HG03159 (cell line): ENCODE results near the gene PHKG1.
"Not testable (repeated sequence)": the region's sequence is repeated elsewhere in the genome, so short reads cannot be mapped to it uniquely, and the experiment has no call there.

Experiments
- ATAC-seq: cut with Tn5 transposase; IDR thresholded peaks from one replicate; pipeline ENCODE4 v1.9.1; 2021; ENCODE audit warnings: mild to moderate bottlenecking, moderate library complexity; ENCODE audit not compliant: unreplicated experiment

PHKG1 gene

DNA sequence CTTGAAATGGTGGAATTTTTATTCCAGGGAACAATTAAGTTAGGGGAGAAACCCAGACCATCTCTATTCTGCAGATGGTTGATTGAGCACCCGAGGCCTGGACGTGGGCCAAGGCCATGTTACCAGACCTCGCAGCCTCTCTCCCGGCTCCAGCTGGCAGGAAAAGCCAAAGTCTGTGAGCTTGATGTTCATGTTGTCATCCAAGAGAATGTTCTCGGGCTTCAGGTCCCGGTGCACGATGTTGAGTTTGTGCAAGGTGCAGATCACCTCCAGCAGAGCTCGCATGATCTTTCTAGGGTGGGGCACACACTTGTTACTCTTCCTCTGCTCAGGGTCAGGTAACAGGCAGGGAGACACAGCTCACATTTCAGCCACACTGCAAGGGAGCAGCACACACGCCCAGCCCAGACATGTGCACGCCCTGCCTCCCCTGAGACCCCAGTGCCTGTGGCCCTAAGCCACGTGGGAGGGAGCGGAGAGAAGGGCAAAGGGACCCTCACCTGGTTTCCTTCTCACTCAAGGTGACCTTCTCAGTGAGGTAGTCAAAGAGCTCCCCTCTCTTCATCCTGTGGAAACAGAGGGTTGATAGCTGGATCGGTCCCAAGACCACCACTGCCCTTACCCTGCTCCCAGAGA, 9.5 kb downstream of the PHKG1 start:
- ATAC-seq = no peak

DNA sequence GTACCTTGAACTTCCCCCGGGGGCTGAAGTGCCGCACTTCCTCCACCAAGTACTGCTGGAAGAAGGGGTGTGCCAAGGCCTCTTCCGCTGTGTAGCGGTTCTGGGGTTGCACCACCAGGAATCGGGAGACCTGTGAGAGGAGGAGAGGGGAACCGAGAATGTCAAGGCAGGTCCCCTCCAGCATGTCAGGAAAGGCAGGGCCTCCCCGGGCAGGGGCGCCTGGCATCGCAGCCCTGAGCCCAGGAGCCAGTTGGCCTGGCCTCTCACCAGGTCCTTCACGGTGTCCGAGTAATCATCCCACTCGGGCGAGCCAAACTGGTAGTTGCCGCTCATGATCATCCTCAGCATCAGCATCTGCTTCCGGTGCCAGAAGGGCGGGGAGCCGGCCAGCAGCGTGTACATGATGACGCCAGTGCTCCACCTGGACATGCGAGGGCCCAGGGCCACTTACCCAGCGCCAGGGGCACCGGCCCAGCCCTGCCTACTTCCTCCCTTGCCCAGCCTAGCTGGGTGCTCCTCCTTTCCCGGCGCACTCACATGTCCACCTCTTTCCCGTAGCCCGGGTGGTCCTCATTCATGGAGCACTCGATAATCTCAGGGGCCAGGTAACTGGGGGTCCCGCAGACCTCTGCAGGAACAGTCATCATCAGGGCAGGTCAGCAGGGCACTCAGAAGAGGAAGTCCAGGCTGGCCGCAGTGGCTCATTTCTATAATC, 11.0 kb downstream of the PHKG1 start:
- ATAC-seq = no peak

DNA sequence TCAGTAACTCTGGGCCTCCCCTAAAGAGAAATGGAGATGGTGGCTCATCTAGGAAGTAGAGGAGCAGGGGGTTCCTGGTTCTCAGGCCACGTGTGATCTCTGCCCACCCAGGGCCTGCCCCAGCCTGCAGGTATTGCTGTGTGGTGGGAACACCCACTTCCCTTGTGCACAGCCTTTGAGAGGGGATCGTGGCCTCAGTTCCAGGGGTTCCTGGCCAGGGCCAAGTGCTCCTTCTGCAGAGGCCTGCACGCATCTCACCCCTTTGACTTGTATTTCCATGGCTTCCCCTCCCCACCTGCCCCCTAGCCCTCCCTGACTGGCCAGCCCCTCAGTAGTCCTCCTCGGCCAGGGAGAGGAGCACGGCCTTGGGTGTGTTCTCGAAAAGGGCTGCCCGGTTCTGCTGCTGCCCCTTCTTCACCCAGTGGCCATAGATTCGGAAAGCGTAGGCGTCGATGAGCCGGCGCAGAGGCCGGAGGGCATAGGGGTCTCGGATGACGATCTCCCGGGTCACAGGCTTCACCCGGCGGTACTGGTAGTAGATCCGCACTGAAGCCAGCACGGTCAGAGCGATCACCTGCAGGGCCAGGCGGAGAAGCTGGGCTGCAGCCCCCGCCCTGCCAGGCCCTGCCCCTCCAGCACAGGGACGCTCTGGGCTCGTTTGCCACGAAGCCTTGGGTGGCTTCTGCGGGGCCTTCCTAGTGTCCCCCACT, 11.9 kb downstream of the PHKG1 start:
- ATAC-seq = not testable (repeated sequence)

DNA sequence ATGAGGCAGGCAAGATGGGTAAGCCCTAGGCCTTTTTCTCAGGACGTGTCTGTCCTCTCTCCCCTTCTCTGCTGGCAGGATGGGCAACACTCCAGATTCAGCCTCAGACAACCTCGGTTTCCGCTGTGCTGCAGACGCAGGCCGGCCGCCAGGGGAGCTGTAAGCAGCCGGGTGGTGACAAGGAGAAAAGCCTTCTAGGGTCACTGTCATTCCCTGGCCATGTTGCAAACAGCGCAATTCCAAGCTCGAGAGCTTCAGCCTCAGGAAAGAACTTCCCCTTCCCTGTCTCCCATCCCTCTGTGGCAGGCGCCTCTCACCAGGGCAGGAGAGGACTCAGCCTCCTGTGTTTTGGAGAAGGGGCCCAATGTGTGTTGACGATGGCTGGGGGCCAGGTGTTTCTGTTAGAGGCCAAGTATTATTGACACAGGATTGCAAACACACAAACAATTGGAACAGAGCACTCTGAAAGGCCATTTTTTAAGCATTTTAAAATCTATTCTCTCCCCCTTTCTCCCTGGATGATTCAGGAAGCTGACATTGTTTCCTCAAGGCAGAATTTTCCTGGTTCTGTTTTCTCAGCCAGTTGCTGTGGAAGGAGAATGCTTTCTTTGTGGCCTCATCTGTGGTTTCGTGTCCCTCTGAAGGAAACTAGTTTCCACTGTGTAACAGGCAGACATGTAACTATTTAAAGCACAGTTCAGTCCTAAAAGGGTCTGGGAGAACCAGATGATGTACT, 13.1 kb downstream of the PHKG1 start:
- no peak for ATAC-seq

DNA sequence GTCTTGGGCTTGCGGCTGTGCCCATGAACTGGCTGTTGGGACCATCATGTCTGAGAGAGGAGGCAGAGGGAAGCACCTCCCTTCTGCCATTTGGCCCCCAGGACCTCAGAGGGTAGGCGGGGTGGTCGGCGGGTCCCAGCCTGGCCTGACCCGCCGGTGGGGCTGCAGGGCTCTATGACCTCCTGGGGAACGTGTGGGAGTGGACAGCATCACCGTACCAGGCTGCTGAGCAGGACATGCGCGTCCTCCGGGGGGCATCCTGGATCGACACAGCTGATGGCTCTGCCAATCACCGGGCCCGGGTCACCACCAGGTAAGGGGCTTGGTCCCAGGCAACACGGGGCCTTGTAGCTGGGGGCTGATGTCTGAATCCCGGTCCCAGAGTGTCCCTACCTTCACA, 14.6 kb downstream of the PHKG1 start:
- ATAC-seq = no peak

DNA sequence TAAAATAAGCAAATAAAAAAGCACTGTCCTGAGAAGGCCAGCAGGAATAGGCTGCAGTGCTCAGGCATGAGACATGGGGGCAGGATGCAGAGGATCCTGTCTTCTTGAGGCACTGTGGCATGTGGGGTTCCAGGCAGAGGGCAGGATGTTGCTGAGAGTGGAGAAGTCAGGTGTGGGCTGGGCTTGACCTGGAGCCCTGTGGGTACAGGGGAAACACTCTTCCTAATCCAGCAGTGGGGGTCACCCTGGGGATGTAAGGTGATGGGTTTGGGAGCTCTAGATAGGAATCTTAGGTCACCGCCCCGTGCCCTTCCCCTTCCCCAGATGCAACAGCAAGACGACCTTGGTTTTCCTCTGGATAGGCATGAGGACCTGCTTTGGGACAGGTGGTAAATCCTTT, 15.1 kb downstream of the PHKG1 start:
- no peak for ATAC-seq

DNA sequence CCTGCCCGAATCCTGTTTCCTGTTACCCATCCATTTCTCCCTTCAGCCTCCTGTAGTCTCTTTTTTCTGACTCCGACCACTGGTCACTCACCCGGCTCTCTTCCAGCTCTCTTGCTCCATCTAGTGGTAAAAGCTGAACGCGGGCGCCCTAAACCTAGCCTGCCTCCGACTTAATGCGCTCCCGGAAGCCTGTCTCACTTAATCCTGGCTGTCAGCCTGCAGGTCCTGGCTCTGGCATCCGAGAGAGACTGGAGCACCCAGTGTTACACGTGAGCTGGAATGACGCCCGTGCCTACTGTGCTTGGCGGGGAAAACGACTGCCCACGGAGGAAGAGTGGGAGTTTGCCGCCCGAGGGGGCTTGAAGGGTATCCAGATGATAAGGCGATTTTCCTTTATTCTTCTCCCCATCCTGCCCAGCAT, 18.4 kb downstream of the PHKG1 start:
- ATAC-seq = peak; percentile 92

DNA sequence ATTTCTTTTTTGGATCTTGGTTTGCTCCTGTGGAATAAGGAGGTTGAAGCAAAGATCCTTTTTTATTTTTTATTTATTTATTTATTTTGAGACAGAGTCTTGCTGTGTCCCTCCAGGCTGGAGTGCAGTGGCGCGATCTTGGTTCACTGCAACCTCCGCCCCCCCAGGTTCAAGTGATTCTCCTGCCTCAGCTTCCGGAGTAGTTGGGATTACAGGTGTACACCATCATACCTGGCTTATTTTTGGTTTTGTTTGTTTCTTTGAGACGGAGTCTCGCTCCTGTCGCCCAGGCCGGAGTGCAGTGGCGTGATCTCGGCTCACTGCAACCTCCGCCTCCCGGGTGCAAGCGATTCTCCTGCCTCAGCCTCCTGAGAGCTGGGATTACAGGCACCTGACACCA, 26.4 kb downstream of the PHKG1 start:
- not testable (repeated sequence) for ATAC-seq

DNA sequence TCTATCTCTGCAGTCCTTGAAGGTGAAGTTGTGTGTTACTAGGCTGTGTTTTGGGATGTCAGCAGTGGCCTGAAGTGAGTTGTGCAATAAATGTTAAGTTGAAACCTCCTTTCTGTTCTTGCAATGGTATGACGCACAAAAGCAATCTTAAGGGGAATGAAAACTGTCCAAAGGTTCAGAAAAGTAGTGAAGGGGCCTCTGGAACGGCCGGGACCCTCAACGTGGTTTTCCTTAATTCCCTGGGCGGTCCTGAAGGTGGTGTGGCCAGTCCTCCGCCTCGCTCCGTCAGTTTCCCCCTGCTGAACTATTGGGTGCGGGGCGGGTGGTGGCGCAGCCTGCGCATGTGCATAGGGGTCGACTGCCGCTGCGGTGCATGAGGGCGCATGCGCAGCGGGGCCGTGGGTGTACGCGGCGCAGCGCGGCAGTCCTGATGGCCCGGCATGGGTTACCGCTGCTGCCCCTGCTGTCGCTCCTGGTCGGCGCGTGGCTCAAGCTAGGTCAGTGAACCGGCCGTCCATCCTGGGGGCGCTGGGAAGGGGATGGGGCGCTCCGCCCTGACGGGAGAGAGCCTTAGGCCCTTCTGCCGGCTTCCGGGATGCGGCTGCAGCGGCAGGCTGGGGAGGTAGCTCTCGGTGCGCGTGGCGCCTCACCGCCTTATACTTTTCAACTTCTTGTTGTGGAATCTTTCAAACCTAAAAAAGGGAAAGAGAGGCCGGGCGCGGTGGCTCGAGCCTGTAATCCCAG, 28.7 kb downstream of the PHKG1 start, which contains the start of gene SUMF2:
Gene SUMF2 (plus strand): TSS at position 405 of the 744 bp plus-strand sequence. CDS start 26 bp downstream, at position 431.
- ATAC-seq = peak; percentile 85

DNA sequence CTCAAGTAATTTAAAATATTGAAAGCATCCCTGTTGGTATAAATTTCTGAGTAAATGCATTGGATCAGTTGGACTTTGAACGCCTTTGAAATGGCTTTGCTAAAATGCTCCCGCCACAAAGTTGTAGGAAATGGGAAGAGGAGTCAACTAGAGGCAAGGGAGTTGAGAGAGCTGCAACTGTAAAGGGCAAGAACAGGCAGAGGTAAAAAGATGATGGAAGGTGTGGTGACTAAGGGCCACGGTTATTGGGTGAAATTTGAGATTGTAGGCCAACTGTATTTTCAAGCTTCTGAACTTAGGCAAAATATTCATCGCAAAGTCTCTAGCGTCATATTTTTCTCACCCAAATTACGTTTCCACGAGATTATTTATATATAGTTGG, 29.3 kb downstream of the PHKG1 start:
- no peak for ATAC-seq

DNA sequence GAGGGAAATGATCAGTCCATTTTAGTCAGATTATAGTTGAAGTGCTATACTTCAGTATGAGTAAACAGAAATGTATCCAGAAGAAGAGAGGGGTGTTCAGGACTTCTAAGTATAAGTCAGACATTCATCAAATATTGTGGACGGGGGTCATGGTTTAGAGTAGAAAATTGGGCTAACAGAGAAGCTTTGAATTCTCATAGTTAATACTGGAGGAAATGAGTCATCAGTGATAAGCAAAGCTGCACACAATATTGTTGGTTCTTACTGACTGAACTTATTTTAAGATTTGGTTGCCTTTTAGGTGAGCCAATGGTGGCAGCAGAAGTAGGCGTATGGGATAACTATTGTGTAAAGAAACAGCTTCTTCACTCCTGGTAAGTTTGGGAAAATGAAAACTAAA, 30.4 kb downstream of the PHKG1 start:
- ATAC-seq = no peak

DNA sequence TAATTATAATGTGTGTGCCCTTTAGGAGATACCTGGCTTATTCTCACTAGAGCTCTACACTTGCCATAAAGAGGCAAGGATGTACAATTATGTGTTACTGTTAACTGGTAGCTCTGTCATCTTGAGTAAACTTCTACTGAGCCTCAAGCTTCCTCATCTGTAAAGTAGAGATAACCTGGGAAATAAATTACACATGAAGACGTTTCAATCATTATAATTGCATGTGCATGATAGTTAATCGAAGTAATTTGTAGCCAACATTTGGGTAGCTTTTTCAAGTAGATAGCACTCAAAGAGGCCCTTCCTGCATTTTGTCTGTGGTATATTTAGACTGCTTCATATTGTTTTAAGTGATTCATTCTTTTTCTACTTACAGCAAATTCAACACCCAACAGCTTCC, 38.8 kb downstream of the PHKG1 start:
- no peak for ATAC-seq

DNA sequence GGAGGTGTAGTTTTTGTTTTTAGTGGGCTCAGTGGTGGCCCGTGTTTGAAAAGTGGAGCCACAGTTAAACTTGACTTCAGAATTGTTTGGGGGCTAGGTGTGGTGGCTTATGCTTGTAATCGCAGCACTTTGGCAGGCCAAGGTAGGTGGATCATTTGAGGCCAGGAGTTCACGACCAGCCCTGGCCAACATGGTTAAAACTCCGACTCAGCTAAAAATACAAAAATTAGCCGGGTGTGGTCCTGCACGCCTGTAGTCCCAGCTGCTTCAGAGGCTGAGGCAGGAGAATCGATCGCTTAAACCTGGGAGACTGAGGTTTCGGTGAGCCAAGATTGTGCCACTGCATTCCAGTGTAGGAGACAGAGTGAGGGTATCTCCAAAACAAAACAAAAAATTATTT, 39.4 kb downstream of the PHKG1 start:
- ATAC-seq = no peak

DNA sequence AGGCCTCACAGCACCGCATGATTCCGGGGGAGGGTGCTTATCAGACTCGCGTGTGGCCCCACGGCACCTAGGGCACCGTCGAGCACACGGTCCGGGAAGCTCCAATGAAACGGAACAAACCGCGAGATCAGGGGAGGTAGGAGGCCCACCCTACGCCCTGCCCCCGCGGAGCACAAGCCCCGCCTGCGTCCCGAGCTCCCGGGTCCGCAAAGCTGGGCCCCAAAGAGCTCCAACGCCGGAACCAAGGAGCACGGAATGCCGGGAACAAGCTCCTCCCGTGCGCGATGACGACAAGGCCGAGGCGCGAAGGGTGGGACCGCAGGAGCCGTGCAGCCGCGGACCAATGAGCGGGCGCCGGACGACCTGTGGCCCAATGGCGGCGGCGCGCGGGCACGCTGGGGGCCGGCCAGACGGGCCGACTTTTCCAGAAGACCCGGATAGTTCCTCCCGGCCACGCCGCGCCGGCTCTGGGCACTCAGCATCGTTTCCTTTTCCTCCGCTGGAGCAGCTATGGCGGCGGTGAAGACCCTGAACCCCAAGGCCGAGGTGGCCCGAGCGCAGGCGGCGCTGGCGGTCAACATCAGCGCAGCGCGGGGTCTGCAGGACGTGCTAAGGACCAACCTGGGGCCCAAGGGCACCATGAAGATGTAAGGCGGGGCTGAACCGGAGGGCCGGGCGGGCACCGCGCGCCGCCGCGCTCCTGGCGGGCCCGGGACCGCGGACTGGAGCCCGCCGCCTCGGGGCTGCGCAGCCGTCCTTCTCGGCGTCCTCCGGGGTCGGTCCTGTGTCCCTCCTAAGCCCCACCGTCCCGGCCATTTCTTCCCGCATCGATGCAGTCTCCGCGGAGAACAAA, 41.2 kb downstream of the PHKG1 start, which contains the start of the genes CCT6A and PSPH:
Gene CCT6A (plus strand): TSS at position 427 of the 853 bp plus-strand sequence. CDS start 84 bp downstream, at position 511.
Gene PSPH (minus strand): TSS at position 106 of the 853 bp plus-strand sequence. CDS start 30,232 bp downstream, outside the sequence.
- ATAC-seq = peak; percentile 96

DNA sequence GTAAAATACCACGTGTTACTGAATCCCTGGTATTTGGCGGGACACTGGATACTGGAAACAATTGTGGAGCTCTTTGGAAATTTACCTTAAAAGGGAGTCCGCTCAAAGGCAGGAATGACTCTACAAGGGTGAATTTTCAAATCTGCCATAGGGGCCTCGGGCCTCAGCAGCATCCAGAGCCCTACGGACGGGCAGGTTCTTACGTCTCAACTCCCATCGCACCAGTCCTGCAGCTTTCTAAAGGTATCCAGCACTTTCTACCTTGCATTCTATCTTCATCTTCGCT, 41.8 kb downstream of the PHKG1 start:
- ATAC-seq = no peak

DNA sequence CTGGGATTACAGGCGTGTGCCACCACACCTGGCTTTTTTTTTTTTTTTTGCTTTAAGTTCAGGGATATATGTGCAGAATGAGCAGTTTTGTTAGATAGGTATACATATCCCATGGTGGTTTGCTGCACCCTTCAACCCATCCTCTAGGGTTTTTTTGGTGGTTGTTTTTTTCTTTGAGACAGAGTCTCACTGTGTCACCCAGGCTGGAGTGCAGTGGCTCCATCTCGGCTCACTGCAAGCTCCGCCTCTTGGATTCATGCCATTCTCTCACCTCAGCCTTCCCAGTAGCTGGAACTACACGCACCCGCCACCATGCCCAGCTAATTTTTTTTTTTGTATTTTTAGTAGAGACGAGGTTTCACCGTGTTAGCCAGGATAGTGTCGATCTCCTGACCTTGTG, 44.0 kb downstream of the PHKG1 start:
- ATAC-seq = not testable (repeated sequence)

DNA sequence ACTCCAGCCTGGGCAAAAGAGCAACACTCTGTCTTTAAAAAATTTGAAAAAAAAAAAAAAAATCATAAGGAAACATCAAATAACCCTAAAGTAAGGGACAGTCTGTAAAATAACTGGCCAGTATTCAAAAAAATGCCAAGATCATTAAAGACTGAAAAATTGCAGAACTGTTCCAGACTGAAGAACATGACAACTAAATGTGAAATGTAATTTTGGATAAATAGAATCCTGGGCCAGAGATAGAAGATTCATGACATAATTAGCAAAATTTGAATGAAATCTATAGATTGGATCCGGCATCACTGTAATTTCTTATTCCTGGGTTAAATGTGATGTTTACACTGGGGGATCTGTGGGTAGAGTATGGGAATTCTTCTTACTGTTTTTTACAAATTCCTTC, 44.5 kb downstream of the PHKG1 start:
- ATAC-seq = no peak

DNA sequence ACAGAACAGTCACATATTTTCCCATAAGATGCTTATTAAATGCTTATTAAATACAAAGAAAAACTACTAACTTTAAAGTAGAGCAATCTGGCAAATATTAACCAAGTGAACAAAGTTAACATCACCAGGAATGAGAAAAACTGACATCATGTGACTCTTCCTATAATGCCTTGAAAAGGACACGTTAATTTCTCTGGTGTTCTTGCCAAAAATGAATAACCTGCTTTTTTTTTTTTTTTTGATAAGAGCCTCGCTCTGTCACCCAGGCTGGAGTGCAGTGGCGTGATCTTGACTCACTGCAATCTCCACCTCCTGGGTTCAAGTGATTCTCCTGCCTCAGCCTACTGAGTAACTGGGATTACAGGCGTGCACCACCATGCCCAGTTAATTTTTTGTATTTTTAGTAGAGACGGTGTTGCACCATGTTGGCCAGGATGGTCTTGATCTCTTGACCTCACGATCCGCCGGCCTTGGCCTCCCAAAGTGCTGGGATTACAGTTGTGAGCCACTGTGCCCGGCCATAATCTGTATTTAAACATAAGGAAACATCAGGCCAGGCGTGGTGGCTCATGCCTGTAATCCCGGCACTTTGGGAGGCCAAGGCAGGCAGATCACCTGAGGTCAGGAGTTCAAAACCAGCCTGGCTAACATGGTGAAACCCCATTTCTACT, 45.2 kb downstream of the PHKG1 start:
- not testable (repeated sequence) for ATAC-seq
